NCI-H187 (cell line): Measurements from ENCODE around the gene TPRA1.
"Not testable (repeated sequence)": the region's sequence is repeated elsewhere in the genome, so short reads cannot be mapped to it uniquely, and the experiment has no call there.

Experiments used
- DNase-seq, 2 experiments: peaks; one replicate each; lab custom pipeline; 2025; lab: John Stamatoyannopoulos, UW

The TPRA1 gene

DNA sequence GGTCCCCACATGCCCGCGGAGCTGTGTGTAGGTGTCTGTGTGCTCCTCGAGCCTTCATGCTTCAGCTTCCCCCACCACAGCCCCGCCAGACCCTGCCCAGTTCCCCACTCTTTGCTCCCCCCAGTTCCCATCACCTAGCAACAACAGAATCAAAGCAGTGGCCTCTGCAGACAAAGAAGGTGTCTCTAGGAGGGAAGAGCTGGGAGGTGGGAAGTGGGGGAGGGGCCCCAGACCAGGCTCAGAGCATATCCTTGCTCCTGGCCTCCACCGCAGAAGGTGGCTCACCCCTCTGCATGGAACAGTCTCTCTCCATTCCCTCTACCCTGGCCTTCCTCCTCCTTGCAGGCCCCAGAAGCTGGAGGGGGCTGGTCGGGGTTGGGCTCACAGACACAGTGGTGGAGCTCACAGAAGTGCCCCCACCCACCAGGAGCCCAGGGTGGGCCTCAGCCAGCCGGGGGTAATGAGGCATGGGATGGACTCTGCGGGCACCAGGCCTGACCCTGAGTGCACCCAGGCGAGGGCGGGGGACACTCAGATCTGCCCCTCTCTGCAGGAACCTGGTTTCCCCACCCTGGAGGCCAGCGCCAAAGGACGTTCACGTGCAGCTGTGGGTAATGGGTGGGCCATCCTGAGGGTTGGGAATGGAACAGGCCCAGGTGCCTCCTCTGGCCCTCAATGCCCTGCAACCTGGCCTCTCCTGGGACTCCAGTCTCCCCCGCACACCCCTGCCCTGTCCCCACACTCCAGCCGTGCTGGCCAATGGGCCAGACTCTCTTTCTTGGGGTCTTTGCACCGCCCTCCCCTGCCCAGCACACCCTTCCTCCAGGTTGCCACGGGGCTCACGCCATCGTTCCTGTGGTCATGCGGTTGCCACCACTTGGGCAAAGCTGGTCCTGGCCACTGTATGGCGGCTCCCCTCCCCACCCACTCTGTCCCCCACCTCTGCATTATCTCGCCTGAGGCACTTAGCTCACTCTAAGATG, 53.4 kb downstream of the TPRA1 start:
- no peak for DNase-seq

DNA sequence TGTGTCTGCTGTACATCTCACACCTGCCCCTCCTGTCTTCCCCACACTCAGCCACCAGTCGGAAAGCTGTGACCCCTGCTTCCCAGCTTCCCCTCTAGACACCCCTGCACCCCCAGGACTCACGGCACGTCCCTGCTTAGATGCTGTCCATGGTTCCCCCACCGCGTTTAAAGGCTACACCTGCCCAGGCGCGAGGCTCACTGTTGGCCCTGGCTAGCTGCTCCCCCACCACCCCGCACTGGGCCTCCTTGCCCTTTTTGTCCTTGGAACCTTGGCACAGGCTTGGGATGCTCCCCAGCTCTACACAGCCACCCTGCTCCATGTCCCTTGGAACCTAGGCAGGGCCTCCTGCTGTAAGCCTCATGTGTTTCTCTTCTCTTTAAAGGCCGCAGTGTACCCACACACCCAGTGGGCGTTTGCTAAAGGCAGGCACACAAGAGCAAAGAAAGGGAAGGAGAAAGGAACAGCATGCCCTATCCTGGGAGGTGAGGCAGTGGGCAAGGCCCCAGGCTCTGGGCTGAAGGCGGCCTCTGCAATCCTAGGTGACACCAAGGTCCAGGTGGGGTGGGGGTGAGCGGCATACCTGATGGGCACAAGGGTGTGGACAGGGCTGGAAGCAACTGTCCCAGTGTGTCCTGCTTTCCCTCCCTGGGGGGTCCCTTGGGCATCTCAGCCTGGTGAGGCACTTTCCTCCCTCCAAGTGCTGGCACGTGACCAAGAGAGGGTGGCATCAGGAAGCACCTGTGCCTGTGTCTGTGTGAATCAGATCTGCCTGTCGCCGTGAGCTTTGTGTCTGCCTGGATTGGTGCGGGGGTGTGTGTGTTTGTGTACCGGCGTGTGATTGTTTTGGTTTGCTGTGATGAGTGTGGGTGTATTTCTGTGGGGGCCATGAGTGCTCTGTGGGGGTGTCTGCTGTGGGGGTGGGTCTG, 54.4 kb downstream of the TPRA1 start:
- peak in 1 of 2 experiments; percentile 22 for DNase-seq

DNA sequence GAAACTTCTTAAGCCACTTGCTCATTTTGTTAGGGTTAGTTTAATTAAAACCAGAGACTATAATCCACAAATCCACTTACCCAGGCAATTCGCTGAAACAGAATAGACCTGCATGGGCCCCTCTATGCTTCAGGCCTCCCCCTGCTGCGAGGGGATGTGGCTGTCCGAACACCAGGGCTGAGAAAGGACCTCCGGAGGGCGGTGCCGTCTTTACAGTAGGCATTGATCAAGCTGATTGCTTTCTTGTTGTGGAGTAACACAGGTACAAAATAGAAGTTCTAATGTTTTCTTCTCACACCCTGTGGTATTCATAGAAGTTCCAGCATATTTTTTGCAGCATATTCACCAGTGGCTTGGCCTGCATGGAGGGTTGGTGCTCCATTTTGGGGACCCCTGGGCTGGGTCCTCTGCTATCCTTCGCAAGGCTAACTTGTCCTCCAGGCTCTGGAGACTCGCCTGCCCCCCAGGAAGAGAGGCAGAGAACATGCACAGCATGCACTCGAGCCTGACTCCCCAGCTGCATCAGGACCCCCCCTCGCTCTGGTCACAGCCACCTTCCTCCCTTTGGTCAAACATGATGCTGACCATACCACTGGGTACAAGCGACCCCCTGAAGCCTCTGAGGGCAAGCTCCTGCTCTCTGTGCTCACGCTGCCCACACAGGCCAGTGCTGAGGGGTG, 55.3 kb downstream of the TPRA1 start:
- no peak for DNase-seq

DNA sequence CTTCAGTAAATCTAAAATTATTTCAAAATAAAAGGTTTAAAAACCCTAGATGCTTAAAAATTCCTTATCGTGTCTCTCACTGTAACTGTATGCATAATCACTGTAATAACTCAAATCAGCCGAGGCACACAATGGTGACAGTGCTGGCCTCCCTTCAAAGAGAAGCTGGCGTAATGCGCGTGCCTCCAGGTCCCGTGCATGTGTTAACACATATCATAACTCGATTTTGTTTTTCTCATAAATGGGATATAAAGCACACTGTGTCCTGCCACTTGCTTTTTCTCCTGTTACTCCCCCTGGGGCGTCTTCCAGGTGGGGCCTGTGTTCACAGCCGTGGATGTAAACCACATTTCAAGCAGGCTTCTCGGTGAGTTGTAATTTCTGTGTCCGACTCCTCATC, 56.0 kb downstream of the TPRA1 start:
- DNase-seq: no peak

DNA sequence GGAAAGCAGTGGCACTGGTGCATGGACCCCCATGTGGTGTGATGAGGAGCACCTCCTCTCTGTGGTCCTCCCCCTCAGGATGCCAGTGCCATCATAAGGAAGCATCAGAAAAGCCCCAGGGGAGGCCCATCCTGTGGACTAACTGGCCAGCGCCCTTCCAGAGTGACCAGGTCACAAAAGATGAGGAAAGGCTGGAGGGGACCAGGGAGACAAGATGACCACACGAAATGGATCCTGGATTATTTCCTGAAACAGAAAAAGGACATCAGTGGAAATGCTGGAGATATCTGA, 56.4 kb downstream of the TPRA1 start:
- no peak for DNase-seq

DNA sequence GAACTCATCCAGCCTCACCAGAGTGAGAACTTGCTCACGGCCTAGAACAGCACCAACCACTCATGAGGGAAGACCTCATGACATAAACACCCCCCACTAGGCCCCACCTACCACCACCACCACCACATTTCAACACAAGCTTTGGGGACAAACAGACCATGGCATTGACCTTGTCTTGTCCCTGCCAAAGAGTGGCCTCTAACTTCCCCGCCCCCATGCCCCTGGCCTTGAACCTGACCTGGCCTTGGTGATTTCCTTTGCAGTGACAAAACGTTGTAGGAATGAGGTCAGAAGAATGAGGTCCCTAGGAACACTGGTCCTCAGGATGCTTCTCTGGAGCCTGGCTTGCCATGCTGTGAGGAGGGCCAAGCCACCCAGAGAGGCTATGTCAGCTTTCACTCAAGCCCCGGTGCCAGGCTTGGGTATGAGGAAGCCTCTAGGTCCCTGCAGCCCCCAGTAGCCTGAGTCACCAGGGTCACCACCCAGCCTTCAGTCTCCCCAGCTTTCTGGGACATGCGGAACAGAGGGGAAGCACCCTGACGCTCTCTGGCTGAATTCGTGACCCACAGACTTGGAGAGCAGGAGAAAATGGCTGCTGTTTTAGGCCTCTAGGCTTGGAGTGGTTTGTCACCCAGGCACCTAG, 57.9 kb downstream of the TPRA1 start:
- DNase-seq: no peak

DNA sequence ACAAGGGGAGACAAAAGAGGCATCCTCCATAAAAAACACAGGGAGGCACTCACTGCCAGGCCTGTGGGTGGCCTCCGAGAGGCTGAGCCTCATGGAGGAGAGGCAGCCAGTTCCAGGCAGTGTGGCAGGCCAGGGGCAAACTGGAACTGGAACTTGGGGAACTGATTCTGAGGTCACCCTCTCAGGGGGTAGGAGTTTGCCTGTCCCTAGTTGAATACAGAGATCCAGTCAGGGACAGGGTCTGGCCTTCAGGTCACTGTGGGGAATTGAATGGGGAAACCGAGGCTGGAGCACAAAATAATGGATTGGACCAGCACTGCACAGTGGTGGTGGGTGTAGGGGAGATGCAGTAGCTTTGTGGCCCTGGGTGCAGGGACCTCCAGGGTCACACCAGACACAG, 58.7 kb downstream of the TPRA1 start:
- no peak for DNase-seq

DNA sequence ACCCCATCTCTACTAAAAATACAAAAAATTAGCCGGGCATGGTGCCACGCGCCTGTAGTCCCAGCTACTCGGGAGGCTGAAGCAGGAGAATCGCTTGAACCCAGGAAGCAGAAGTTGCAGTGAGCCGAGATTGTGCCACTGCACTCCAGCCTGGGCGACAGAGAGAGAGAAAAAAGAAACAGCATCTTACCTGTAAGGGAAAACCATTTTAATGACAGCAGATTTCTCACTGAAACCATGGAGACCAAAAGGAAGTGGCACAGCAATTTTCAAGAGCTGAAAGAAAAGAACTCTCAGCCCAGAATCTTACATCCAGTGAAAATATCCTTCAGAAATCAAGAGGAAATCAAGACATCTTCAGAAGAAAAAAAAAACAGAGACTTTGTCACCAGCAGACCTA, 59.7 kb downstream of the TPRA1 start:
- DNase-seq: not testable (repeated sequence)

DNA sequence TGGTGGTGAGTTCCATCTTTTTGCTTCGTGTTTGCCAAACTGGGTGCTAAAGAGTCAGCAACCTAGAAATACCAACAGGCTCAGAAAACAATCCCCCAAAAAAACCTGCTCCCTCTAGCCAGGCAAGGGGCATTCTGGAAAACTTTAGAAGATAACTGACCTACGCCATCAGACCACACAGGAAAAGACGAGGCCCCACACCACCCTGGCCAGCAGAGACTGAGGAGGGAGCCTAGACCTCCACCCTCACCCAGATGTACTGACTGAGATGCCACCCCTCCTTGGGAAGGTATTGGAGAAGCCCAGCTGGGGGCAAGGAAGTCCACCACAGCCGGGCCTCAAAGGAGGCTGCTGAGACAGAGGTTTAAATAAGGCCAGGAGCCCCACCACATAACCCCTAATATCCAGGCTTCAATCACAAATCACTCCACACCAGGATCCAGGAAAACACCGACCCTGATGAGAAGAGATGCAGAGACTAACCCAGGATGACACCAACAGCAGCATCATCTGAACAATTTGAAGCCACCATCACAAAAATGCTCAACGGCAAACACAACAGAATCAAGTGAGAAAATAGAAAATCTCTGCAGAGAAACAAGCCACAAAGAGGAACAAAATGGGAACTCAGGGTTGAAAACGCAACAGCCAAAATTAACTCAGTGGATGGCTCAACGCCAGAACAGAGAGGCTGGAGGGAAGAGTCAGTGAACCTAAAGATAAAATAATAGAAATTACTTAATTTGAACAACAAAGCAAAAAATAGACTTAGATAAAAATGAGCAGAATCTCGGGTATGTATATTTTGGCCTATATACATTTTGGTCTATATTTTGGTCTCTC, 61.0 kb downstream of the TPRA1 start:
- DNase-seq: no peak

DNA sequence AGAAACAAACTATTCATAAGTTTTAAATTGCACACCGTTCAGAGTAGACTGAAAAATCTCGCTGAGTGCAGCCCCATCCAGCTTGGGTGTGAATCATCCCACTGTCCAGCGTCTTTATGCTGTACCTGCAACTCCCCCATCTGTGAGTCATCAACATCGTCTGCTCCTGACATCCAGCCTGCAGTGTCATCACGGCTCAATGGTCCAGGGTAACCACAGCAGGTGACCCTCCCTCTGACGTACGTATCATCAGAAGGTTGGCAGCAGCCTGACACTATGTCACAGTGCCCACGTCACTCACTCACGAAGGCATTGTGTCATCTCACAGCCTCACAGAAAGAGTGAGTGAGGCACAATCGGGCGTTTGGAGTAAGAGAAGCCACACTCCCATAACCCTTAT, 65.2 kb downstream of the TPRA1 start:
- DNase-seq: no peak

DNA sequence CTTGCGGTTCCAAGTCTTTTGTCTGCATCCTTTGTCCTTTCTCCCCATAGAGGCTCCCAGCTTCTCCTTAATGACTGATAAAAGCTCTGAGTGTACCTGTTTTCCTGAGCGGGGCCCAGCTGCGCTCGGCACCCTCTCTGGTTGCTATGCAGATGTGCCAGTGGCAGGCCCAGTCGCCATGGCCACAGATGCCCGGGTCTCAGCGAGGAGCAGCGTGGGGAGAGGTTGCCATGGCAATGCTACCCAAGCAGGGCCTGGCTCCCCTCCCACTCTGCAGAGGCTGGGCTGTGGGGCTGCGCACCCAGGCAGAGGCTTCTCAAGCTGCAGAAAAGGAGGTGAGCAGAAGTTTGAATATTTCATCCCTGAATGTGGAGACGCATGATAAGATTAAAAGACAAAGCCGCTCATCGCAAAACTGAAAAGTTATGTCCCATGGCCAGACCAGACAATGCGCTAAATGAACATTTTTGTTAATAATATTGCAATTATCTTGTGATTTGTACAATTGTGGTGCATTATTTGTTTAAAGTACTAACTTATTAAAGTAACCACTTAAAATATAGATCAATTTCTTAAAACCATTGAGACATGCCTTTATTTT, 66.1 kb downstream of the TPRA1 start:
- peak; percentile 64 to 84 for DNase-seq
